ENCODE data around the gene SLC48A1.

SLC48A1 gene

GRCh38 chr12:47820631-47821345 lies 47.8 kb downstream of the SLC48A1 start:
- peak overlapping the region in 1 of 2 donors; percentile 82 for H3K4me3 ChIP-seq (ENCODE audit: low read length in 2 of 2)

GRCh38 chr12:47821346-47821706 lies 48.3 kb downstream of the SLC48A1 start:
- no peak overlapping the region for H3K23ac ChIP-seq (ENCODE audit: low read depth, low read length, poor library complexity)
- H3K4me3 ChIP-seq (ENCODE audit: low read length in 2 of 2): peak overlapping the region in 1 of 2 donors; percentile 82
- no peak overlapping the region for H4K91ac ChIP-seq (ENCODE audit: low read depth, low read length, poor library complexity)
- H3K79me1 ChIP-seq (ENCODE audit: low read depth, low read length): peaks cover 4% of the 10 kb centered on the region
- H3K27me3 ChIP-seq (ENCODE audit: control insufficient read depth in 3 of 3, insufficient read depth in 3 of 3, low read depth in 1 of 3, low read length in 3 of 3): no peaks in the 10 kb centered on the region
- H3K36me3 ChIP-seq (replicated peaks in 1 of 2; ENCODE audit: control insufficient read depth in 2 of 2, insufficient read depth in 2 of 2, low read length in 2 of 2): peaks cover 0 to 9% of the 10 kb centered on the region in 2 donors
- H3K9me3 ChIP-seq (replicated peaks in 1 of 2; ENCODE audit: control insufficient read depth in 2 of 2, insufficient read depth in 1 of 2, low read depth in 1 of 2, low read length in 2 of 2): no peaks in the 10 kb centered on the region
- H2AFZ ChIP-seq (ENCODE audit: low read length): peak overlapping the region; percentile 66
- peak overlapping the region; percentile 36 for H2AK5ac ChIP-seq (ENCODE audit: low read depth, low read length)
- no peak for DNase-seq (ENCODE audit: low spot score)
- no peak overlapping the region for H2BK5ac ChIP-seq (ENCODE audit: low read length)
- WGBS, 2 donors (ENCODE audit: extremely low coverage in 2 of 2, insufficient read length in 2 of 2, insufficient replicate concordance in 1 of 2): no CpG with 5 or more reads among the region's 4 CpGs
- H2BK120ac ChIP-seq (ENCODE audit: low read depth, low read length): no peak overlapping the region
- peak overlapping the region; percentile 2 for H3K14ac ChIP-seq (ENCODE audit: low read length)
- no peak overlapping the region for H2BK12ac ChIP-seq (ENCODE audit: low read length)
- no peak overlapping the region for H3K9ac ChIP-seq (ENCODE audit: low read depth, low read length, poor library complexity)
- H3K4me2 ChIP-seq (ENCODE audit: insufficient read depth, low read length, poor library complexity, severe bottlenecking): no peak overlapping the region
- no peak overlapping the region for H4K8ac ChIP-seq (ENCODE audit: low read depth, low read length)
- no peak overlapping the region for H3K4ac ChIP-seq (ENCODE audit: low read length)
- peak overlapping the region; percentile 76 for H3K27ac ChIP-seq (replicated peaks; ENCODE audit: low read length)
- H2BK15ac ChIP-seq (ENCODE audit: low read length): no peak overlapping the region
- peaks cover 45 to 46% of the 10 kb centered on the region in 2 donors for H3K4me1 ChIP-seq (ENCODE audit: control insufficient read depth in 2 of 2, insufficient read depth in 1 of 2, low read depth in 1 of 2, low read length in 2 of 2)
- peak overlapping the region; percentile 27 for H3K18ac ChIP-seq (ENCODE audit: low read length)

More at GRCh38 chr12:47820631-47821345, 47.8 kb downstream of the SLC48A1 start:
- H3K36me3 ChIP-seq (replicated peaks in 1 of 2; ENCODE audit: control insufficient read depth in 2 of 2, insufficient read depth in 2 of 2, low read length in 2 of 2): peaks cover 0 to 9% of the 10 kb centered on the region in 2 donors
- DNase-seq (ENCODE audit: low spot score): peak; percentile 92
- H3K4me2 ChIP-seq (ENCODE audit: insufficient read depth, low read length, poor library complexity, severe bottlenecking): peak overlapping the region; percentile 88
- peaks cover 46 to 48% of the 10 kb centered on the region in 2 donors for H3K4me1 ChIP-seq (ENCODE audit: control insufficient read depth in 2 of 2, insufficient read depth in 1 of 2, low read depth in 1 of 2, low read length in 2 of 2)
- peaks cover 4% of the 10 kb centered on the region for H3K79me1 ChIP-seq (ENCODE audit: low read depth, low read length)
- H4K91ac ChIP-seq (ENCODE audit: low read depth, low read length, poor library complexity): no peak overlapping the region
- no peak overlapping the region for H3K9ac ChIP-seq (ENCODE audit: low read depth, low read length, poor library complexity)
- H3K23ac ChIP-seq (ENCODE audit: low read depth, low read length, poor library complexity): no peak overlapping the region
- H2BK5ac ChIP-seq (ENCODE audit: low read length): peak overlapping the region; percentile 100
- H2AK5ac ChIP-seq (ENCODE audit: low read depth, low read length): peak overlapping the region; percentile 36
- no peaks in the 10 kb centered on the region for H3K27me3 ChIP-seq (ENCODE audit: control insufficient read depth in 3 of 3, insufficient read depth in 3 of 3, low read depth in 1 of 3, low read length in 3 of 3)
- H3K9me3 ChIP-seq (replicated peaks in 1 of 2; ENCODE audit: control insufficient read depth in 2 of 2, insufficient read depth in 1 of 2, low read depth in 1 of 2, low read length in 2 of 2): no peaks in the 10 kb centered on the region
- peak overlapping the region; percentile 27 for H3K18ac ChIP-seq (ENCODE audit: low read length)
- H2BK15ac ChIP-seq (ENCODE audit: low read length): no peak overlapping the region
- no peak overlapping the region for H4K8ac ChIP-seq (ENCODE audit: low read depth, low read length)
- H3K27ac ChIP-seq (replicated peaks; ENCODE audit: low read length): peak overlapping the region; percentile 98
- H2BK120ac ChIP-seq (ENCODE audit: low read depth, low read length): no peak overlapping the region
- peak overlapping the region; percentile 75 for H2AFZ ChIP-seq (ENCODE audit: low read length)
- H2BK12ac ChIP-seq (ENCODE audit: low read length): no peak overlapping the region
- no CpG with 5 or more reads among the region's 17 CpGs for WGBS, 2 donors (ENCODE audit: extremely low coverage in 2 of 2, insufficient read length in 2 of 2, insufficient replicate concordance in 1 of 2)
- no peak overlapping the region for H3K4ac ChIP-seq (ENCODE audit: low read length)
- peak overlapping the region; percentile 2 for H3K14ac ChIP-seq (ENCODE audit: low read length)

GRCh38 chr12:47822401-47822800 lies 49.4 kb downstream of the SLC48A1 start:
- Histone ChIP-seq H3K36me3 (replicated peaks in 1 of 2; ENCODE audit: control insufficient read depth in 2 of 2, insufficient read depth in 2 of 2, low read length in 2 of 2) (peaks cover 0 to 7% of the 10 kb centered on the region in 2 donors), H3K4me1 (ENCODE audit: control insufficient read depth in 2 of 2, insufficient read depth in 1 of 2, low read depth in 1 of 2, low read length in 2 of 2) (peaks cover 35 to 38% of the 10 kb centered on the region in 2 donors), H3K9me3 (replicated peaks in 1 of 2; ENCODE audit: control insufficient read depth in 2 of 2, insufficient read depth in 1 of 2, low read depth in 1 of 2, low read length in 2 of 2) (no peaks in the 10 kb centered on the region), H2BK15ac (ENCODE audit: low read length) (no peak overlapping the region), H3K27ac (replicated peaks; ENCODE audit: low read length) (no peak overlapping the region), H2BK120ac (ENCODE audit: low read depth, low read length) (no peak overlapping the region), H2BK12ac (ENCODE audit: low read length) (no peak overlapping the region), H3K4me2 (ENCODE audit: insufficient read depth, low read length, poor library complexity, severe bottlenecking) (no peak overlapping the region), H3K14ac (ENCODE audit: low read length) (no peak overlapping the region), H3K18ac (ENCODE audit: low read length) (no peak overlapping the region), H3K27me3 (ENCODE audit: control insufficient read depth in 3 of 3, insufficient read depth in 3 of 3, low read depth in 1 of 3, low read length in 3 of 3) (no peaks in the 10 kb centered on the region), H3K9ac (ENCODE audit: low read depth, low read length, poor library complexity) (no peak overlapping the region), H2BK5ac (ENCODE audit: low read length) (no peak overlapping the region), H2AFZ (ENCODE audit: low read length) (peak overlapping the region; percentile 15), H4K91ac (ENCODE audit: low read depth, low read length, poor library complexity) (no peak overlapping the region), H2AK5ac (ENCODE audit: low read depth, low read length) (no peak overlapping the region), H3K4me3 (ENCODE audit: low read length in 2 of 2) (no peak overlapping the region), H3K4ac (ENCODE audit: low read length) (no peak overlapping the region), H3K79me1 (ENCODE audit: low read depth, low read length) (peaks cover 4% of the 10 kb centered on the region), H4K8ac (ENCODE audit: low read depth, low read length) (no peak overlapping the region), H3K23ac (ENCODE audit: low read depth, low read length, poor library complexity) (no peak overlapping the region)
- no peak for DNase-seq (ENCODE audit: low spot score)
- no CpG with 5 or more reads among the region's 2 CpGs for WGBS, 2 donors (ENCODE audit: extremely low coverage in 2 of 2, insufficient read length in 2 of 2, insufficient replicate concordance in 1 of 2)

- Histone ChIP-seq H3K4me2 (ENCODE audit: insufficient read depth, low read length, poor library complexity, severe bottlenecking) (no peak overlapping the region), H3K23ac (ENCODE audit: low read depth, low read length, poor library complexity) (no peak overlapping the region), H2BK5ac (ENCODE audit: low read length) (no peak overlapping the region), H2BK12ac (ENCODE audit: low read length) (no peak overlapping the region), H3K9ac (ENCODE audit: low read depth, low read length, poor library complexity) (no peak overlapping the region), H3K4me1 (ENCODE audit: control insufficient read depth in 2 of 2, insufficient read depth in 1 of 2, low read depth in 1 of 2, low read length in 2 of 2) (peaks cover 32 to 36% of the 10 kb centered on the region in 2 donors), H2BK15ac (ENCODE audit: low read length) (no peak overlapping the region), H3K4me3 (ENCODE audit: low read length in 2 of 2) (no peak overlapping the region), H3K36me3 (replicated peaks in 1 of 2; ENCODE audit: control insufficient read depth in 2 of 2, insufficient read depth in 2 of 2, low read length in 2 of 2) (peaks cover 0 to 4% of the 10 kb centered on the region in 2 donors), H3K27ac (replicated peaks; ENCODE audit: low read length) (no peak overlapping the region), H2AFZ (ENCODE audit: low read length) (peak overlapping the region; percentile 15), H2BK120ac (ENCODE audit: low read depth, low read length) (no peak overlapping the region), H3K18ac (ENCODE audit: low read length) (no peak overlapping the region), H4K91ac (ENCODE audit: low read depth, low read length, poor library complexity) (no peak overlapping the region), H3K79me1 (ENCODE audit: low read depth, low read length) (peaks cover 4% of the 10 kb centered on the region), H3K14ac (ENCODE audit: low read length) (no peak overlapping the region), H3K4ac (ENCODE audit: low read length) (no peak overlapping the region), H4K8ac (ENCODE audit: low read depth, low read length) (no peak overlapping the region), H3K27me3 (ENCODE audit: control insufficient read depth in 3 of 3, insufficient read depth in 3 of 3, low read depth in 1 of 3, low read length in 3 of 3) (no peaks in the 10 kb centered on the region), H3K9me3 (replicated peaks in 1 of 2; ENCODE audit: control insufficient read depth in 2 of 2, insufficient read depth in 1 of 2, low read depth in 1 of 2, low read length in 2 of 2) (no peaks in the 10 kb centered on the region), H2AK5ac (ENCODE audit: low read depth, low read length) (no peak overlapping the region)
- WGBS, 2 donors (ENCODE audit: extremely low coverage in 2 of 2, insufficient read length in 2 of 2, insufficient replicate concordance in 1 of 2): no CpG with 5 or more reads among the region's 3 CpGs
- no peak for DNase-seq (ENCODE audit: low spot score)
Observed at GRCh38 chr12:47822863-47823262, 49.8 kb downstream of the SLC48A1 start.

All from neuronal stem cell (in vitro differentiated cells).